ENCODE data around the gene RTP2. TPM values are rescaled to one million over a fixed set of nuclear protein-coding genes. Genes with fewer than 3 reads are reported as not detected.
"Not testable (repeated sequence)": the region's sequence is repeated elsewhere in the genome, so short reads cannot be mapped to it uniquely, and the experiment has no call there.

The RTP2 gene
- polyA plus RNA-seq, 2 donors, result not detected

DNA sequence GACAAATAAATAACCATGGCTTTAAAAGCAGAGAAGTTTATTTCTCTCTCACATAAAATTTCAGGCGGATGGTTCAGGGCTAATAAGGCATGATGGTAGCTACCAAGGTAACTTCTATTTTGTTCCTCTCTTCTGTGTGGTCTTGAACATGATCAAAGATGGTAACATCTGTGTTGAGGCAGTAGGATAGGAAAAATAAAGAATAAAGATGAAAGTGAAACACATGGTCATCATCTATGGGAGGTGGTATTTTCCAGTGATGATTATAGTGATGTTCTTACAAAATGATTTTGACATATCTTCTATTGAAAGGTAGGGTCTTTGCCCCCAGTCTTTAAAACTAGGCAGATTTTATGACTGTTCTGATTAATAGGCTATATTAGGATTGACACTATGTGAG is 17.9 kb downstream of the RTP2 start:
- H3K4me3 ChIP-seq (ENCODE audit: low read depth in 1 of 2, low read length in 2 of 2), result no peak overlapping the region
- H3K27me3 ChIP-seq (ENCODE audit: control insufficient read depth in 1 of 2, insufficient read depth in 2 of 2, low read length in 2 of 2), result peaks cover 0 to 3% of the 10 kb centered on the region in 2 donors
- WGBS, 2 donors, result 86 to 93% methylated on average over 1 of the region's 1 CpG
- no peaks in the 10 kb centered on the region for H3K36me3 ChIP-seq (ENCODE audit: control insufficient read depth in 2 of 2, insufficient read depth in 2 of 2, low read length in 1 of 2)
- no peaks in the 10 kb centered on the region for H3K4me1 ChIP-seq (ENCODE audit: control insufficient read depth in 2 of 2, insufficient read depth in 2 of 2, low read length in 1 of 2)
- H3K27ac ChIP-seq (ENCODE audit: low read depth in 2 of 2, low read length in 1 of 2), result no peak overlapping the region
- H3K9me3 ChIP-seq (ENCODE audit: control insufficient read depth in 2 of 2, insufficient read depth in 1 of 2, low read depth in 1 of 2, low read length in 1 of 2), result no peaks in the 10 kb centered on the region

- H3K4me3 ChIP-seq (ENCODE audit: low read depth in 1 of 2, low read length in 2 of 2); H3K27me3 ChIP-seq (ENCODE audit: control insufficient read depth in 1 of 2, insufficient read depth in 2 of 2, low read length in 2 of 2); H3K4me1 ChIP-seq (ENCODE audit: control insufficient read depth in 2 of 2, insufficient read depth in 2 of 2, low read length in 1 of 2); H3K9me3 ChIP-seq (ENCODE audit: control insufficient read depth in 2 of 2, insufficient read depth in 1 of 2, low read depth in 1 of 2, low read length in 1 of 2); H3K27ac ChIP-seq (ENCODE audit: low read depth in 2 of 2, low read length in 1 of 2); H3K36me3 ChIP-seq (ENCODE audit: control insufficient read depth in 2 of 2, insufficient read depth in 2 of 2, low read length in 1 of 2): not testable (repeated sequence)
- WGBS, 2 donors, result 79 to 80% methylated on average over 11 of the region's 11 CpGs
These were observed 20.6 kb downstream of the RTP2 start for GRCh38 chr3:187681756-187682155.

- no peaks in the 10 kb centered on the region for H3K9me3 ChIP-seq (ENCODE audit: control insufficient read depth in 2 of 2, insufficient read depth in 1 of 2, low read depth in 1 of 2, low read length in 1 of 2)
- 24 to 27% methylated on average over 7 of the region's 7 CpGs for WGBS, 2 donors
- H3K27me3 ChIP-seq (ENCODE audit: control insufficient read depth in 1 of 2, insufficient read depth in 2 of 2, low read length in 2 of 2), result no peaks in the 10 kb centered on the region
- no peaks in the 10 kb centered on the region for H3K36me3 ChIP-seq (ENCODE audit: control insufficient read depth in 2 of 2, insufficient read depth in 2 of 2, low read length in 1 of 2)
- H3K27ac ChIP-seq (ENCODE audit: low read depth in 2 of 2, low read length in 1 of 2), result no peak overlapping the region
- H3K4me1 ChIP-seq (ENCODE audit: control insufficient read depth in 2 of 2, insufficient read depth in 2 of 2, low read length in 1 of 2), result no peaks in the 10 kb centered on the region
- no peak overlapping the region for H3K4me3 ChIP-seq (ENCODE audit: low read depth in 1 of 2, low read length in 2 of 2)
These were observed 22.5 kb downstream of the RTP2 start for GRCh38 chr3:187679638-187680396.

DNA sequence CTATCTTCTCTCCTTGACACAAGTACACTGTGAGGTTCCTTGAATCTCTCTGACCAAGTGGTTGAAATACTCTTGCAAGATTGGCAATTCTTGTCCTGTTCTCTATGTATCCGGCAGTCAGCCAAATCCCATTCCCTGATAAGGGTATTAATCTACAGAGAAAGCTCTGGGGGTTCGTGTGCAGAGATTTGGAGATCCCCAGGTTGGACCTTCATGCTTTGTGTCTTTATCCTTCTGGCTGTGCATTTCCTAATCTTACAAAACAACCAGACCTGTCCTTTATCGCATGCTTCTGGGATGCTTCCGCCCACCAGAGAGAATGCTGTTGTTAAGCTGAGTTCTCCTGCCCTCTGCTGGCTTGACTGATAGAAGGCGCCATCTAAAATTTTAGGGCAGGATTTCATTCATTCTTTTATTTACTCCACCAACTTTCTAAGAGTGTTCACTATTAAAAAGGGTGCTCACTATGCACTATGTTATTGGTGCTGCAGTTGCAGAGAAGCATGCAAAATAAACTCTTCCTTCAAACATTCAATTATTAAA is 23.6 kb downstream of the RTP2 start:
- Histone ChIP-seq H3K27me3 (ENCODE audit: control insufficient read depth in 1 of 2, insufficient read depth in 2 of 2, low read length in 2 of 2) (no peaks in the 10 kb centered on the region), H3K27ac (ENCODE audit: low read depth in 2 of 2, low read length in 1 of 2) (no peak overlapping the region), H3K9me3 (ENCODE audit: control insufficient read depth in 2 of 2, insufficient read depth in 1 of 2, low read depth in 1 of 2, low read length in 1 of 2) (no peaks in the 10 kb centered on the region), H3K4me1 (ENCODE audit: control insufficient read depth in 2 of 2, insufficient read depth in 2 of 2, low read length in 1 of 2) (no peaks in the 10 kb centered on the region), H3K36me3 (ENCODE audit: control insufficient read depth in 2 of 2, insufficient read depth in 2 of 2, low read length in 1 of 2) (no peaks in the 10 kb centered on the region), H3K4me3 (ENCODE audit: low read depth in 1 of 2, low read length in 2 of 2) (no peak overlapping the region)
- WGBS, 2 donors, result 22 to 26% methylated on average over 5 of the region's 5 CpGs

- WGBS, 2 donors, result 52 to 55% methylated on average over 1 of the region's 1 CpG
- Histone ChIP-seq H3K27me3 (ENCODE audit: control insufficient read depth in 1 of 2, insufficient read depth in 2 of 2, low read length in 2 of 2) (no peaks in the 10 kb centered on the region), H3K27ac (ENCODE audit: low read depth in 2 of 2, low read length in 1 of 2) (no peak overlapping the region)
These were observed 24.8 kb downstream of the RTP2 start for GRCh38 chr3:187677604-187678003.

DNA sequence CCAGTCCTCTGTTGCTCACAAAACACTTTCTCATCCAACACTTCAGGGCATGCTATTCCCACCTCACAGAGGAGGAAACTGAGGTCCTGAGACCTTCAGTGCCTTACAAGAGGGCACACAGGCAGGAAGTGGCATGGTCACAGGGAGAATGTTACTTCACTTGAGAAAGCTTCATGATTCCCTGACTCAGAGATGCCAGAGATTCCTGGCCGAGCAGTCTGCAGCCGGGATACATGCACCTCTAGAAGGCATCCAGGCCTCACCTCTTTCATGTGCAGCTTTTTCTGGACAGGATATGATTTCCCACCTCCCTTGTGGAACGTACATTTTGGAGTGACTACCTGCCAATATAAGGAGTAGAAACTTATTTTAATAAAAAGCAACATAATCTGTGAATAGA is 29.3 kb downstream of the RTP2 start:
- H3K27ac ChIP-seq (ENCODE audit: low read depth in 2 of 2, low read length in 1 of 2), result no peak overlapping the region
- no peaks in the 10 kb centered on the region for H3K4me1 ChIP-seq (ENCODE audit: control insufficient read depth in 2 of 2, insufficient read depth in 2 of 2, low read length in 1 of 2)
- no peak overlapping the region for H3K4me3 ChIP-seq (ENCODE audit: low read depth in 1 of 2, low read length in 2 of 2)
- 55 to 57% methylated on average over 3 of the region's 3 CpGs for WGBS, 2 donors
- H3K27me3 ChIP-seq (ENCODE audit: control insufficient read depth in 1 of 2, insufficient read depth in 2 of 2, low read length in 2 of 2), result peaks cover 0 to 7% of the 10 kb centered on the region in 2 donors
- no peaks in the 10 kb centered on the region for H3K36me3 ChIP-seq (ENCODE audit: control insufficient read depth in 2 of 2, insufficient read depth in 2 of 2, low read length in 1 of 2)
- H3K9me3 ChIP-seq (ENCODE audit: control insufficient read depth in 2 of 2, insufficient read depth in 1 of 2, low read depth in 1 of 2, low read length in 1 of 2), result no peaks in the 10 kb centered on the region

More at GRCh38 chr3:187677604-187678003, 24.8 kb downstream of the RTP2 start:
- no peaks in the 10 kb centered on the region for H3K9me3 ChIP-seq (ENCODE audit: control insufficient read depth in 2 of 2, insufficient read depth in 1 of 2, low read depth in 1 of 2, low read length in 1 of 2)
- no peaks in the 10 kb centered on the region for H3K4me1 ChIP-seq (ENCODE audit: control insufficient read depth in 2 of 2, insufficient read depth in 2 of 2, low read length in 1 of 2)
- H3K36me3 ChIP-seq (ENCODE audit: control insufficient read depth in 2 of 2, insufficient read depth in 2 of 2, low read length in 1 of 2), result no peaks in the 10 kb centered on the region
- H3K4me3 ChIP-seq (ENCODE audit: low read depth in 1 of 2, low read length in 2 of 2), result no peak overlapping the region

DNA sequence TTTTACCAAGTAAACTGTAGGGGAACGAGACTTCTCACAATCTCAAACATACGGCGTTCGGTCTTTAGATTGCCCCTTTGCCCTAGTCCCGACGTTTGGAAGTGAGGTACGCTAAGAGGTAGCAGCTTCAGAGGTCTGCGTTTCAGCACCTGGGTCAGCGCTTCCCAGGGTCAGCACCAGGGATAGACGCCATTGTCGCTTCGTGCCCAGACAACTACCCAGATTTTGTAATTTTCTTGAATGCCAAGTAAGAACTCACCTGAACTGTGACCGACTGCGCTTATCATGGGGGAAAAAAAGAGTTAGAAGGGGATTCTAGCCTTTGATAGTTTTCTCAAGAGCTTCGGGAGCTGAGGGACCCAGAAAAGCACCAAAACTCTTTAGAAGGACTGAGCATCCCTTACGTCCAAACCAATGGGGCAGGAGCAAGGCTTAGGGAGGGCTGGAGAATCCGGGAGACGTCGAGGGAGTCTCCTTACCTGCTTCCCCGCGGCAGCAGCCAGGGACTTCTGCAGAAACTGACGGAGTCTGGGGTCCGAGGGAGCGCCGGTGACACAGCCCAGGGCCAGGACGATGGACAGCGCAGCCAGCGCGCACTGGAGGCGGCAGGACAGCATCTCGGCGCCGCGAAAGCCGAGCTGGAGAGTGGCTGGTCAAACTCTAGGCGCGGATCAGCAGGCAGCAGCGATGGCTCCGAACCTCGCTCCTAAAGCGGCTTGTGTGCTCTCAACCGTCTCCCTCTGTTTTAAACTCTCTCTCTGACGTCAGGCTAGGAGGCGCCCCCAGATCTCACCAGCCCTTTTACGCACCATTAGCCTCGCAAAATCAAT is 32.5 kb downstream of the RTP2 start, which contains the start of gene SST:
Gene SST, minus strand, starts transcription at position 720 of the 830 bp plus-strand sequence. Its CDS starts 103 bp downstream, at position 617.
- peaks cover 0 to 7% of the 10 kb centered on the region in 2 donors for H3K27me3 ChIP-seq (ENCODE audit: control insufficient read depth in 1 of 2, insufficient read depth in 2 of 2, low read length in 2 of 2)
- no peaks in the 10 kb centered on the region for H3K9me3 ChIP-seq (ENCODE audit: control insufficient read depth in 2 of 2, insufficient read depth in 1 of 2, low read depth in 1 of 2, low read length in 1 of 2)
- 12 to 14% methylated on average over 45 to 46 of the region's 46 CpGs for WGBS, 2 donors
- H3K4me1 ChIP-seq (ENCODE audit: control insufficient read depth in 2 of 2, insufficient read depth in 2 of 2, low read length in 1 of 2), result no peaks in the 10 kb centered on the region
- no peak within 1 kb of the TSS for H3K4me3 ChIP-seq (ENCODE audit: low read depth in 1 of 2, low read length in 2 of 2)
- no peak within 1 kb of the TSS for H3K27ac ChIP-seq (ENCODE audit: low read depth in 2 of 2, low read length in 1 of 2)
- H3K36me3 ChIP-seq (ENCODE audit: control insufficient read depth in 2 of 2, insufficient read depth in 2 of 2, low read length in 1 of 2), result no peaks in the 10 kb centered on the region

GRCh38 chr3:187667526-187667925 is 34.8 kb downstream of the RTP2 start:
- peaks cover 0 to 7% of the 10 kb centered on the region in 2 donors for H3K27me3 ChIP-seq (ENCODE audit: control insufficient read depth in 1 of 2, insufficient read depth in 2 of 2, low read length in 2 of 2)
- H3K4me3 ChIP-seq (ENCODE audit: low read depth in 1 of 2, low read length in 2 of 2), result no peak overlapping the region

DNA sequence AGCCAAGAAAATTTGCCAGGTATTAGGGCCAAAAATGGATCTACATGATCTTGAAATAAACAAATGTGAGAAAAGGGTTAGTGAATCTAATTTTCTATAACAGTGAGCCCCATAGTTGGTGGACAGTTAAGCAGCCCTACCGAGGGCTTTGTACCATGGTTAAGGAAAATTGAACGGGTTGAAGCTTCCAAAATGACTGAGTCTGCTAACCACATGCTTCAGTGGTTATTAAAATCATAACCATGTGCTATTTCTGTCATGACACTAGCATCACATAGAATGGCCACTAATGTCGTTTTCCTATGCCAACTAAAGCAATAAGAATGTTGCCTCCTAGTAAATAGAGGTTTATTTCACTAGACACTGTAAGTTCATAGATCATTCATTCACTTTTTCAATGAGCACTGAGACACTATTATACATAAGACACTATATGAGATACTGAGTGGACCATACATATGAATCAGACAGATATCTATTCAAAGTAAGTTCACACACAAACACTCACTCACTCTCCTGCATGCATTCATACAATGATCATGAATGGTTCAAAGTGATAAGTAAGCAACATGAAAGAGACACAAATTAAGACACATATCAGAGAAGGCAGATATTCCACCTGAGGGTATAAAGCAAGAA is 36.5 kb downstream of the RTP2 start:
- H3K36me3 ChIP-seq (ENCODE audit: control insufficient read depth in 2 of 2, insufficient read depth in 2 of 2, low read length in 1 of 2), result no peaks in the 10 kb centered on the region
- no peak overlapping the region for H3K27ac ChIP-seq (ENCODE audit: low read depth in 2 of 2, low read length in 1 of 2)
- H3K4me3 ChIP-seq (ENCODE audit: low read depth in 1 of 2, low read length in 2 of 2), result no peak overlapping the region
- WGBS, 2 donors, result 64 to 65% methylated on average over 3 of the region's 3 CpGs
- no peaks in the 10 kb centered on the region for H3K4me1 ChIP-seq (ENCODE audit: control insufficient read depth in 2 of 2, insufficient read depth in 2 of 2, low read length in 1 of 2)
- H3K9me3 ChIP-seq (ENCODE audit: control insufficient read depth in 2 of 2, insufficient read depth in 1 of 2, low read depth in 1 of 2, low read length in 1 of 2), result no peaks in the 10 kb centered on the region
- peaks cover 0 to 7% of the 10 kb centered on the region in 2 donors for H3K27me3 ChIP-seq (ENCODE audit: control insufficient read depth in 1 of 2, insufficient read depth in 2 of 2, low read length in 2 of 2)

More at GRCh38 chr3:187667526-187667925, 34.8 kb downstream of the RTP2 start:
- H3K4me1 ChIP-seq (ENCODE audit: control insufficient read depth in 2 of 2, insufficient read depth in 2 of 2, low read length in 1 of 2), result no peaks in the 10 kb centered on the region
- H3K27ac ChIP-seq (ENCODE audit: low read depth in 2 of 2, low read length in 1 of 2), result no peak overlapping the region
- H3K9me3 ChIP-seq (ENCODE audit: control insufficient read depth in 2 of 2, insufficient read depth in 1 of 2, low read depth in 1 of 2, low read length in 1 of 2), result no peaks in the 10 kb centered on the region
- H3K36me3 ChIP-seq (ENCODE audit: control insufficient read depth in 2 of 2, insufficient read depth in 2 of 2, low read length in 1 of 2), result no peaks in the 10 kb centered on the region
